ENCODE results near the gene UPP1. TPM values are rescaled to one million over a fixed set of nuclear protein-coding genes. Genes with fewer than 3 reads are reported as not detected.

UPP1 gene
- total and polyA plus RNA-seq, 2 of the 13 experiments (the other 11 are each of a cell fraction or from before 2014, with no cell fraction given) = 5.7 to 9.8 TPM

DNA sequence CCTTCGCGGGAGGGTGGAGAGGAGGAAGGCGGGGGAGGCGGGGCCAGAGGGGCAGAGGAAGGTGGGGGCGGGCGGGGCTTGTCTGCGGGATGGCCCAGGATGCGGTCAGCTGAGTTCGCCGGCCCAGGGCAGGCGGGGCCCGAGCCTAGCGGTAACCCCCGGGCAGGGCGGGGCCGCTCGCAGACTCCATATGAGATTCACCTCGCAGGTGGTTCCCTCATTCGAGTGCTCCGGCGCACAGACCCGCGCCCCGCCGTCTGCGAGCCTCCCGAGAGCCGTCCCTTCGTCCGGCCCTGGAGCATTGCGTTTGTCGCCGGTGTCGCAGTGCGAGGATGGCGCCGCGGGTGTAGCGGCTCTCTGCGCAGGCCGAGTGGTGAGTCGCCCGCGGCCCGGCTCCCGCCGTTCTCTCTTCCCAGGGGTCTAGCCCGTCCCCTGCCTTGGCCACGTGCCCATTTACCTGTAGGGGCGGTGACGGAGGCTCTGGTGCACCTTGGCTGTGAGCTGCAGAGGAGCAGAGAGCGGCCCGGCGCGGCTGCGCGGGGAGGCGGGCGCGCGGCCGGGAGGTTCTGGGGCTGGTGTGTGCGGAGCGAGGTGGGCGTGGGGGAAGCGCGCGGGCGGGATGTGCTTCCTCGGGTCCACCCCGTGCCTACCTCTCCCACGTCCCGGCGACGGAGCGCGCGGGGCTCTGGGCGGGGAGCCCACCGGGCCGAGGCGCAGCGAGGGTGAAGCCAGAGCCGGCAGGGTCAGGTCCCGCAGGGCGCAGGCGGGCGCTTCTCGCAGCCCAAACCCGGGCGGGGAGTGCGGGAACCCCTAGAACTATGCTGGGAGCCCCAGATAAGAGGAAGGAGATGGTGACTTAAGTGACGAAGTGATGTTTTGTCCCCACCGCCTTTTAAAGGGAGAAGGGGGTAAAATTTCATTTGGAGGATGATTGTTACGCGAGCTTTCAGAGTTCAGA is at the start of gene UPP1 (continued):
- TF ChIP-seq HNRNPK (IDR thresholded peaks at IDR 0.05; ENCODE audit: low read depth, low read length, poor library complexity, severe bottlenecking) (peak; percentile 82), ATF7-NPFF (CRISPR knock-in tag; IDR thresholded peaks at IDR 0.05; ENCODE audit: low read depth) (peak; percentile 55), ZNF746 (CRISPR knock-in tag; IDR thresholded peaks at IDR 0.05) (peak; percentile 48; the same call in 1 of the 2 replicates), SRSF1 (optimal IDR thresholded peaks at IDR 0.05; ENCODE audit: low read depth, low read length) (peak; percentile 79), ZSCAN29 (CRISPR knock-in tag; conservative IDR thresholded peaks at IDR 0.05) (no peak), WIZ (CRISPR knock-in tag; IDR thresholded peaks at IDR 0.05) (0 out of 2 replicates have a peak, but pooled peaks have one; percentile 60), PLRG1 (conservative IDR thresholded peaks at IDR 0.05) (no peak), NFKB2 (CRISPR knock-in tag; IDR thresholded peaks at IDR 0.05; ENCODE audit: borderline replicate concordance) (0 out of 2 replicates have a peak, but pooled peaks have one; percentile 61), POLR2AphosphoS5 (IDR thresholded peaks at IDR 0.05; ENCODE audit: low read depth, low read length) (no peak; the same call in 1 of the 2 replicates), SALL1 (CRISPR knock-in tag; IDR thresholded peaks at IDR 0.05) (peak; percentile 47), TOPORS (CRISPR knock-in tag; IDR thresholded peaks at IDR 0.05) (no peak), SPEN (CRISPR knock-in tag; IDR thresholded peaks at IDR 0.05; ENCODE audit: low read depth) (peak; percentile 64; the same call in 1 of the 2 replicates), DNMT1 (CRISPR knock-in tag; IDR thresholded peaks at IDR 0.05) (peak; percentile 87; the same call in 1 of the 2 replicates), SAFB2 (CRISPR knock-in tag; IDR thresholded peaks at IDR 0.05; ENCODE audit: borderline replicate concordance, low read depth) (peak; percentile 41), PCBP1 (IDR thresholded peaks at IDR 0.05; ENCODE audit: borderline replicate concordance, low read depth, low read length) (0 out of 2 replicates have a peak, but pooled peaks have one; percentile 67), ZSCAN9 (CRISPR knock-in tag; IDR thresholded peaks at IDR 0.05; ENCODE audit: borderline replicate concordance) (no peak), HNRNPLL (IDR thresholded peaks at IDR 0.05; ENCODE audit: low read depth, low read length, poor library complexity, severe bottlenecking) (peak; percentile 0), KMT2B (CRISPR knock-in tag; IDR thresholded peaks at IDR 0.05) (peak; percentile 28; the same call in 1 of the 2 replicates)
- TF ChIP-seq, protein P1, sequence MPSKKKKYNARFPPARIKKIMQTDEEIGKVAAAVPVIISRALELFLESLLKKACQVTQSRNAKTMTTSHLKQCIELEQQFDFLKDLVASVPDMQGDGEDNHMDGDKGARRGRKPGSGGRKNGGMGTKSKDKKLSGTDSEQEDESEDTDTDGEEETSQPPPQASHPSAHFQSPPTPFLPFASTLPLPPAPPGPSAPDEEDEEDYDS (CRISPR knock-in tag; IDR thresholded peaks at IDR 0.05) = peak; percentile 40; the same call in 1 of the 2 replicates
- TF ChIP-seq, protein P2, sequence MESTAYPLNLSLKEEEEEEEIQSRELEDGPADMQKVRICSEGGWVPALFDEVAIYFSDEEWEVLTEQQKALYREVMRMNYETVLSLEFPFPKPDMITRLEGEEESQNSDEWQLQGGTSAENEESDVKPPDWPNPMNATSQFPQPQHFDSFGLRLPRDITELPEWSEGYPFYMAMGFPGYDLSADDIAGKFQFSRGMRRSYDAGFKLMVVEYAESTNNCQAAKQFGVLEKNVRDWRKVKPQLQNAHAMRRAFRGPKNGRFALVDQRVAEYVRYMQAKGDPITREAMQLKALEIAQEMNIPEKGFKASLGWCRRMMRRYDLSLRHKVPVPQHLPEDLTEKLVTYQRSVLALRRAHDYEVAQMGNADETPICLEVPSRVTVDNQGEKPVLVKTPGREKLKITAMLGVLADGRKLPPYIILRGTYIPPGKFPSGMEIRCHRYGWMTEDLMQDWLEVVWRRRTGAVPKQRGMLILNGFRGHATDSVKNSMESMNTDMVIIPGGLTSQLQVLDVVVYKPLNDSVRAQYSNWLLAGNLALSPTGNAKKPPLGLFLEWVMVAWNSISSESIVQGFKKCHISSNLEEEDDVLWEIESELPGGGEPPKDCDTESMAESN (CRISPR knock-in tag; conservative IDR thresholded peaks at IDR 0.05) = peak; percentile 28; the same call in 1 of the 2 replicates
- TF ChIP-seq, protein P3, sequence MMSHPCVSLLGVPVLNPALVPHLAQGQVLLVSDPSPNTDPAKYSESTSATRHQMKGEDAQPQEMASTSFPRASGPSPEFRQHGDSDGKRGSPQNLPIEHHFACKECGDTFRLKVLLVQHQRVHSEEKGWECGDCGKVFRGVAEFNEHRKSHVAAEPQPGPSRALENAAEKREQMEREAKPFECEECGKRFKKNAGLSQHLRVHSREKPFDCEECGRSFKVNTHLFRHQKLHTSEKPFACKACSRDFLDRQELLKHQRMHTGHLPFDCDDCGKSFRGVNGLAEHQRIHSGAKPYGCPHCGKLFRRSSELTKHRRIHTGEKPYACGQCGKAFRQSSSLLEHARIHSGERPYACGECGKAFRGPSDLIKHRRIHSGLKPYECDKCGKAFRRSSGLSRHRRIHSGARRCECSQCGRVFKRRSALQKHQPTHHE (CRISPR knock-in tag; IDR thresholded peaks at IDR 0.05; ENCODE audit: borderline replicate concordance) = 0 out of 2 replicates have a peak, but pooled peaks have one; percentile 26
- TF ChIP-seq, protein P4, sequence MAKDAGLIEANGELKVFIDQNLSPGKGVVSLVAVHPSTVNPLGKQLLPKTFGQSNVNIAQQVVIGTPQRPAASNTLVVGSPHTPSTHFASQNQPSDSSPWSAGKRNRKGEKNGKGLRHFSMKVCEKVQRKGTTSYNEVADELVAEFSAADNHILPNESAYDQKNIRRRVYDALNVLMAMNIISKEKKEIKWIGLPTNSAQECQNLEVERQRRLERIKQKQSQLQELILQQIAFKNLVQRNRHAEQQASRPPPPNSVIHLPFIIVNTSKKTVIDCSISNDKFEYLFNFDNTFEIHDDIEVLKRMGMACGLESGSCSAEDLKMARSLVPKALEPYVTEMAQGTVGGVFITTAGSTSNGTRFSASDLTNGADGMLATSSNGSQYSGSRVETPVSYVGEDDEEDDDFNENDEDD (CRISPR knock-in tag; IDR thresholded peaks at IDR 0.05; ENCODE audit: borderline replicate concordance) = peak; percentile 13; the same call in 1 of the 2 replicates

All from HepG2 (cell line).